Measurements from ENCODE around the gene FAM185A. TPM values are rescaled to one million over a fixed set of nuclear protein-coding genes. Genes with fewer than 3 reads are reported as not detected.
A peak's percentile ranks its signal among the peaks of the same experiment; 100 is the strongest.

FAM185A gene
- total RNA-seq, 2 experiments from 2014 or later, result 7.9 to 10.0 TPM

DNA sequence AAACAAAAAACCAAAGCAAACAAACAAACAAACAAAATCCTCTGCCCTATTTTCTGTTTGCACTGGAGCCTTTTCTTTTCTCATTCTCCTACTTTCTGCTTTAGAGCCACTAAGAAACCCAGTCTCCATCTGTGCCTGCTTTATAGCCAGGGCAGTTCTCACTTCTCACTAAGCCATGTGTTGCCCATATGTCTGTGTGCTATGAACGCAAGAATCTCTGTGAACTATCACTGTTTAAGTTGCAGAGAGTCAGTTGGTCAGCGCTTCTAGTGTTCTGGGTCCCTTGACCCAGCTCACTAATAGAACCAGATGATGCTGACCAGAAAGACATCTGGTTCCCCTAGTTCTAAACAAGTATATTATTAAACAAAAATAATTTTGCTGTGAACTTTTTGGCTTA is 81.4 kb downstream of the FAM185A start:
- no peak overlapping the region for H3K4me3 Mint-ChIP-seq
- intact Hi-C loops (cut with micrococcal nuclease), result no loop called here
- DNase-seq, result no peak
- no peak for ATAC-seq
- H3K4me1 Mint-ChIP-seq (ENCODE audit: low read depth), result peaks cover 5% of the 10 kb centered on the region
- TF ChIP-seq, protein P1, sequence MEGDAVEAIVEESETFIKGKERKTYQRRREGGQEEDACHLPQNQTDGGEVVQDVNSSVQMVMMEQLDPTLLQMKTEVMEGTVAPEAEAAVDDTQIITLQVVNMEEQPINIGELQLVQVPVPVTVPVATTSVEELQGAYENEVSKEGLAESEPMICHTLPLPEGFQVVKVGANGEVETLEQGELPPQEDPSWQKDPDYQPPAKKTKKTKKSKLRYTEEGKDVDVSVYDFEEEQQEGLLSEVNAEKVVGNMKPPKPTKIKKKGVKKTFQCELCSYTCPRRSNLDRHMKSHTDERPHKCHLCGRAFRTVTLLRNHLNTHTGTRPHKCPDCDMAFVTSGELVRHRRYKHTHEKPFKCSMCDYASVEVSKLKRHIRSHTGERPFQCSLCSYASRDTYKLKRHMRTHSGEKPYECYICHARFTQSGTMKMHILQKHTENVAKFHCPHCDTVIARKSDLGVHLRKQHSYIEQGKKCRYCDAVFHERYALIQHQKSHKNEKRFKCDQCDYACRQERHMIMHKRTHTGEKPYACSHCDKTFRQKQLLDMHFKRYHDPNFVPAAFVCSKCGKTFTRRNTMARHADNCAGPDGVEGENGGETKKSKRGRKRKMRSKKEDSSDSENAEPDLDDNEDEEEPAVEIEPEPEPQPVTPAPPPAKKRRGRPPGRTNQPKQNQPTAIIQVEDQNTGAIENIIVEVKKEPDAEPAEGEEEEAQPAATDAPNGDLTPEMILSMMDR (IDR thresholded peaks at IDR 0.05), result no peak
- CTCF ChIA-PET, result interaction anchor here (0.6 kb wide), 1 partner anchor 232 kb away, joined by 3 read pairs; no protein-coding TSS in a partner anchor
- H3K27me3 Mint-ChIP-seq, result no peaks in the 10 kb centered on the region
- H3K27ac Mint-ChIP-seq, result no peak overlapping the region
- peaks cover 17% of the 10 kb centered on the region for H3K36me3 Mint-ChIP-seq (ENCODE audit: low read depth)
- POLR2A ChIA-PET, result no interaction called here
- no peaks in the 10 kb centered on the region for H3K9me3 Mint-ChIP-seq

DNA sequence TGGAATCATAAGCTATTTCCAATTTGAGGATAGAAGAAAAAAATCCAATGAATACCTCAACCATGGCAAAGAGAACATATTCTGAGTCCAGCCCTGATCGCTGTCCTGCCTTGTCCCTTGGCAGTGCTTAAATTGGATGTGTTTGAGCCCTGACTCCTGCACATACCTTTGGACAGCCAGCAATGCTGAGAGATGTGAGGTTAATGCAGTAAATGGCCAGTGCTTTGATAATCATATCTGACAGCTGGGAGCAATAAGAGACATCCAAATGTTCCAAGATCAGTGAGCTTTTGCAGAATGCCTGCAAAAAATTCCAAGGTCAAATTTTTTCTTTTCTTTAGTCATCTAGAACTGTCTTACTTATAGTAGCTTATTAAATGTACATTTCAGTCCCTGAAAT is 83.9 kb downstream of the FAM185A start:
- no peak for ATAC-seq
- H3K27me3 Mint-ChIP-seq, result no peaks in the 10 kb centered on the region
- no peaks in the 10 kb centered on the region for H3K9me3 Mint-ChIP-seq
- no peak for DNase-seq
- no peak overlapping the region for H3K27ac Mint-ChIP-seq
- TF ChIP-seq, protein P1 (IDR thresholded peaks at IDR 0.05), result no peak
- POLR2A ChIA-PET, result no interaction called here
- CTCF ChIA-PET, result interaction anchor here (1.1 kb wide), 1 partner anchor 16 kb away, joined by 3 read pairs; no protein-coding TSS in a partner anchor
- intact Hi-C loops (cut with micrococcal nuclease), result no loop called here
- peaks cover 6% of the 10 kb centered on the region for H3K4me1 Mint-ChIP-seq (ENCODE audit: low read depth)
- peaks cover 17% of the 10 kb centered on the region for H3K36me3 Mint-ChIP-seq (ENCODE audit: low read depth)
- H3K4me3 Mint-ChIP-seq, result no peak overlapping the region

DNA sequence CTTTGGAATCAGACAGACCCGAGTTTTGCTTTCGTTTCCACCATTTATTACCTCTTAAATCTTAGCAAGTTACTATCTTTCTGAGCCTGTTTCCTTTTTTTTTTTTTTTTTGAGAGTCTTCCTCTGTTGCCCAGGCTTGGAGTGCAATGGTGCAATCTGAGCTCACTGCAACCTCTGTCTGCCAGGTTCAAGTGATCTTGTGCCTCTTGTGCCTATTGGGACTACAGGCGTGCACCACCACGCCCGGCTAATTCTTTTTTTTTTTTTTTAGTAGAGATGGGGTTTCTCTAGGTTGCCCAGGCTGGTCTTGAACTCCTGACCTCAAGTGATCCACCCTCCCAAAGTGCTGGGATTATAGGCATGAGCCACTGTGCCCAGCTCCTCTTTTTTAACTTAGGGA is 84.5 kb downstream of the FAM185A start:
- Mint-ChIP-seq H3K36me3 (ENCODE audit: low read depth) (peaks cover 15% of the 10 kb centered on the region), H3K4me3 (no peak overlapping the region), H3K9me3 (no peaks in the 10 kb centered on the region), H3K4me1 (ENCODE audit: low read depth) (peaks cover 6% of the 10 kb centered on the region), H3K27ac (no peak overlapping the region), H3K27me3 (no peaks in the 10 kb centered on the region)
- no peak for ATAC-seq
- TF ChIP-seq, protein P1 (IDR thresholded peaks at IDR 0.05), result no peak
- ChIA-PET POLR2A (interaction anchor here (0.6 kb wide), 1 partner anchor 203 kb away, joined by 3 read pairs; no protein-coding TSS in a partner anchor), CTCF (no interaction called here)
- intact Hi-C loops (cut with micrococcal nuclease), result no loop called here
- no peak for DNase-seq

DNA sequence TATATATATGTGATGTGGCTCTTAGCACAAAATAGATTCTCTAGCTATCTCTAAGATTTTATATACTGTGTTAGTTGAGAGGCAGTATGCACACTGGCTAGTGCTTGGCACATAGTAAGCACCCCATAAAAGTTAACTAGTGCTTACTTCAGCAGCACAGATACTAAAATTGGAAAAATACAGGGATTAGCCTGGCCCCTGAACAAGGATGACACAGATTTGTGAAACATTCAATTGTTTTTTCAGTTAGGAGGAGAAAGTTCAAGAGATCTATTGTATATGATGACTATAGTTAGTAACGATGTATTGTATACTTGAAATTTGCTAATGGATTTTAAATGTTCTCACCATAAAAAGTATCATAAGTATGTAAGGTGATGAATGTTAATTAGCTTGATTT is 85.7 kb downstream of the FAM185A start:
- peaks cover 9% of the 10 kb centered on the region for H3K36me3 Mint-ChIP-seq (ENCODE audit: low read depth)
- TF ChIP-seq, protein P1 (IDR thresholded peaks at IDR 0.05), result no peak
- no peaks in the 10 kb centered on the region for H3K9me3 Mint-ChIP-seq
- POLR2A ChIA-PET, result no interaction called here
- H3K27ac Mint-ChIP-seq, result no peak overlapping the region
- intact Hi-C loops (cut with micrococcal nuclease), result no loop called here
- ATAC-seq (peak; percentile 5), DNase-seq (no peak)
- H3K4me3 Mint-ChIP-seq, result no peak overlapping the region
- peaks cover 6% of the 10 kb centered on the region for H3K4me1 Mint-ChIP-seq (ENCODE audit: low read depth)
- CTCF ChIA-PET, result no interaction called here
- no peaks in the 10 kb centered on the region for H3K27me3 Mint-ChIP-seq

DNA sequence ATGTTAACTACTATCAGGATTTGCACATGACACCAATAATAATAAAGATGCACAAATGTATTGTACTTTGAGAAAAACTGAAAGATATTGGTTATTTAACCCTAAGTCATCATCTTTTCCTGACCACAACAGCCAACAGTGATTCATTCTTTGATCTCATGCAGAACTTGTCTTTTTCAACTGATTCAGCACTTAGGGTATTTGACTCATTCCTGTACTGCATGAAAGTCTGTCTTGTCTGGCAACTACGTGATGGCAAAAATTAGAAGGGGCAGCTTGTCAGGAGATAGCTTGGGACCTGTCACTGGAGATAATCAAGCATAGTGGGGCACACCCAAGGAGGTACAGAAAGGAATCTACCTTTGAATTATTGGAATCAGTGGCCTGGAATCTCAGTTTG is 86.2 kb downstream of the FAM185A start:
- intact Hi-C loops (cut with micrococcal nuclease), result no loop called here
- ATAC-seq, result peak; percentile 93

More for the DNA sequence above, 86.2 kb downstream of the FAM185A start:
- peaks cover 6% of the 10 kb centered on the region for H3K4me1 Mint-ChIP-seq (ENCODE audit: low read depth)
- POLR2A ChIA-PET, result no interaction called here
- no peak overlapping the region for H3K27ac Mint-ChIP-seq
- no peaks in the 10 kb centered on the region for H3K9me3 Mint-ChIP-seq
- CTCF ChIA-PET, result no interaction called here
- H3K4me3 Mint-ChIP-seq, result no peak overlapping the region
- TF ChIP-seq, protein P1 (IDR thresholded peaks at IDR 0.05), result no peak
- DNase-seq, result peak; percentile 42
- no peaks in the 10 kb centered on the region for H3K27me3 Mint-ChIP-seq
- peaks cover 7% of the 10 kb centered on the region for H3K36me3 Mint-ChIP-seq (ENCODE audit: low read depth)

Data from activated CD8-positive, alpha-beta T cell treated with anti-CD3 and anti-CD28 coated beads for 36 hours (primary cell).